Neutrophil (primary cell): ENCODE results near the gene TMEM30A.

ENCODE experiments used
- H3K27ac ChIP-seq: fragments of 200-600 bp; sonication (generic); 2 replicates; pipeline ENCODE4 v1.5.1; 2016; ENCODE audit warnings: mild to moderate bottlenecking, moderate library complexity
- H3K27me3 ChIP-seq: fragments of 200-600 bp; sonication (generic); 2 replicates; pipeline ENCODE4 v1.6.0; 2016; ENCODE audit warnings: mild to moderate bottlenecking
- H3K36me3 ChIP-seq: fragments of 200-600 bp; sonication (generic); 2 replicates; pipeline ENCODE4 v1.5.1; 2017
- H3K4me1 ChIP-seq, 2 experiments: fragments of 200-600 bp in 1 of 2; sonication (generic) in 1 of 2; 1 replicate in 1 of 2; 2 replicates in 1 of 2; pipeline versions ENCODE4 v1.5.1 to v1.6.1; 2013 to 2016; ENCODE audit warnings: low read depth in 1 of 2, low read length in 1 of 2, mild to moderate bottlenecking in 1 of 2, moderate library complexity in 1 of 2; ENCODE audit not compliant: control insufficient read depth in 1 of 2, insufficient read depth in 1 of 2
- H3K4me3 ChIP-seq, 2 experiments: fragments of 200-600 bp in 1 of 2; sonication (generic) in 1 of 2; 1 replicate in 1 of 2; 2 replicates in 1 of 2; pipeline ENCODE4 v1.5.1; 2013 to 2016; ENCODE audit warnings: low read depth in 1 of 2, low read length in 1 of 2, mild to moderate bottlenecking in 1 of 2, moderate library complexity in 1 of 2
- H3K9me3 ChIP-seq: fragments of 200-600 bp; sonication (generic); 2 replicates; pipeline ENCODE4 v1.5.1; 2016
- CTCF ChIP-seq: fragments of 200-600 bp; sonication (generic); IDR thresholded peaks from 2 replicates; pipeline ENCODE4 v1.5.1; 2016; ENCODE audit warnings: antibody characterized with exemption

Gene TMEM30A

GRCh38 chr6:75209184-75209723, 75.3 kb downstream of the TMEM30A start:
- H3K4me3 ChIP-seq, result no peak overlapping the region
- H3K36me3 ChIP-seq, result no peaks in the 10 kb centered on the region
- TF ChIP-seq CTCF, result no peak
- peaks cover 16 to 32% of the 10 kb centered on the region in 2 experiments for H3K4me1 ChIP-seq
- no peaks in the 10 kb centered on the region for H3K9me3 ChIP-seq
- H3K27me3 ChIP-seq, result peaks cover 80% of the 10 kb centered on the region
- no peak overlapping the region for H3K27ac ChIP-seq

GRCh38 chr6:75208298-75209183, 76.1 kb downstream of the TMEM30A start:
- H3K4me3 ChIP-seq, result no peak overlapping the region
- peak; percentile 68 for TF ChIP-seq CTCF
- no peaks in the 10 kb centered on the region for H3K36me3 ChIP-seq
- H3K27me3 ChIP-seq, result peaks cover 87% of the 10 kb centered on the region
- H3K4me1 ChIP-seq, result peaks cover 16 to 32% of the 10 kb centered on the region in 2 experiments
- no peaks in the 10 kb centered on the region for H3K9me3 ChIP-seq
- no peak overlapping the region for H3K27ac ChIP-seq

GRCh38 chr6:75206576-75207342, 77.8 kb downstream of the TMEM30A start:
- no peaks in the 10 kb centered on the region for H3K36me3 ChIP-seq
- H3K9me3 ChIP-seq, result no peaks in the 10 kb centered on the region
- H3K4me1 ChIP-seq, result peaks cover 16 to 32% of the 10 kb centered on the region in 2 experiments
- peaks cover 94% of the 10 kb centered on the region for H3K27me3 ChIP-seq
- no peak overlapping the region for H3K4me3 ChIP-seq
- TF ChIP-seq CTCF, result no peak
- H3K27ac ChIP-seq, result no peak overlapping the region

GRCh38 chr6:75205776-75206575, 78.6 kb downstream of the TMEM30A start, which contains the start of gene COL12A1:
Gene COL12A1, minus strand, starts transcription at chr6:75206053. Its CDS starts 3,261 bp downstream, at chr6:75202792.
- Histone ChIP-seq H3K36me3 (no peaks in the 10 kb centered on the region), H3K9me3 (no peaks in the 10 kb centered on the region), H3K27me3 (peaks cover 100% of the 10 kb centered on the region), H3K4me3 (no peak within 1 kb of the TSS), H3K4me1 (peaks cover 16 to 32% of the 10 kb centered on the region in 2 experiments), H3K27ac (no peak within 1 kb of the TSS)
- TF ChIP-seq CTCF, result no peak
